A549 (cell line): Measurements from ENCODE around the gene RNF26.

Experiments used
- HDAC2 ChIP-seq: fragments of 200-600 bp; sonication (generic); IDR thresholded peaks from 2 replicates; pipeline ENCODE4 v1.6.1; 2016
- HOXA7 ChIP-seq: fragments of 250-450 bp; sonication (Bioruptor Pico); IDR thresholded peaks from 2 replicates; pipeline ENCODE4 v1.5.0; 2020; ENCODE audit warnings: mild to moderate bottlenecking, moderate library complexity
- KDM5A ChIP-seq: fragments of 200-600 bp; sonication (generic); IDR thresholded peaks from 2 replicates; pipeline ENCODE4 v1.6.1; 2016; ENCODE audit warnings: antibody characterized with exemption, mild to moderate bottlenecking
- MAZ ChIP-seq: fragments of 150-350 bp; IDR thresholded peaks from 2 replicates; pipeline ENCODE4 v1.6.1; 2014; ENCODE audit warnings: antibody characterized with exemption, low read depth, low read length, borderline replicate concordance
- PBX3 ChIP-seq: IDR thresholded peaks from 2 replicates; pipeline ENCODE4 v1.6.1; 2012
- POLR2A ChIP-seq: IDR thresholded peaks from 2 replicates; pipeline ENCODE4 v1.6.1; 2012; ENCODE audit warnings: mild to moderate bottlenecking, low read length
- RAD21 ChIP-seq, 2 experiments: fragments of >200 bp in 1 of 2; sonication (Bioruptor Twin) in 1 of 2; formaldehyde crosslinking in 1 of 2; IDR thresholded peaks in 1 of 2; conservative IDR thresholded peaks in 1 of 2; 2 replicates in 1 of 2; 3 replicates in 1 of 2; pipeline ENCODE4 v1.6.1; 2012 to 2018; ENCODE audit warnings: inconsistent platforms in 1 of 2
- RFX5 ChIP-seq: fragments of 450-650 bp; IDR thresholded peaks from 2 replicates; pipeline ENCODE4 v1.7.1; 2014; ENCODE audit warnings: antibody characterized with exemption, mild to moderate bottlenecking, moderate library complexity
- USF2 ChIP-seq: fragments of 450-650 bp; IDR thresholded peaks from 2 replicates; pipeline ENCODE4 v1.6.1; 2014; ENCODE audit warnings: antibody characterized with exemption
- TF ChIP-seq, protein P1 (sequence below): fragments of >200 bp; sonication (Bioruptor Twin); formaldehyde crosslinking; IDR thresholded peaks from 3 replicates; pipeline ENCODE4 v1.5.1; 2016

- TF ChIP-seq, protein P1, sequence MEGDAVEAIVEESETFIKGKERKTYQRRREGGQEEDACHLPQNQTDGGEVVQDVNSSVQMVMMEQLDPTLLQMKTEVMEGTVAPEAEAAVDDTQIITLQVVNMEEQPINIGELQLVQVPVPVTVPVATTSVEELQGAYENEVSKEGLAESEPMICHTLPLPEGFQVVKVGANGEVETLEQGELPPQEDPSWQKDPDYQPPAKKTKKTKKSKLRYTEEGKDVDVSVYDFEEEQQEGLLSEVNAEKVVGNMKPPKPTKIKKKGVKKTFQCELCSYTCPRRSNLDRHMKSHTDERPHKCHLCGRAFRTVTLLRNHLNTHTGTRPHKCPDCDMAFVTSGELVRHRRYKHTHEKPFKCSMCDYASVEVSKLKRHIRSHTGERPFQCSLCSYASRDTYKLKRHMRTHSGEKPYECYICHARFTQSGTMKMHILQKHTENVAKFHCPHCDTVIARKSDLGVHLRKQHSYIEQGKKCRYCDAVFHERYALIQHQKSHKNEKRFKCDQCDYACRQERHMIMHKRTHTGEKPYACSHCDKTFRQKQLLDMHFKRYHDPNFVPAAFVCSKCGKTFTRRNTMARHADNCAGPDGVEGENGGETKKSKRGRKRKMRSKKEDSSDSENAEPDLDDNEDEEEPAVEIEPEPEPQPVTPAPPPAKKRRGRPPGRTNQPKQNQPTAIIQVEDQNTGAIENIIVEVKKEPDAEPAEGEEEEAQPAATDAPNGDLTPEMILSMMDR: no peak
- TF ChIP-seq USF2 (no peak), HOXA7 (no peak), POLR2A (no peak), RFX5 (no peak), RAD21 (conservative IDR thresholded peaks at IDR 0.05 in 1 of 2, IDR thresholded peaks at IDR 0.05 in 1 of 2) (no peak), PBX3 (no peak), HDAC2 (no peak), KDM5A (no peak), MAZ (no peak)
Observed at GRCh38 chr11:119372260-119373058, 38.1 kb downstream of the RNF26 start.
